ENCODE results near the gene TSPYL4. TPM values are rescaled to one million over a fixed set of nuclear protein-coding genes. Genes with fewer than 3 reads are reported as not detected.

The TSPYL4 gene
- total and polyA plus RNA-seq, 11 donors = 8.0 to 52.8 (median 30.5) TPM

- Histone ChIP-seq H3K9me3 (no peaks in the 10 kb centered on the region), H3K36me3 (peaks cover 0 to 3% (median 0%) of the 10 kb centered on the region in 9 donors), H3K4me3 (no peak overlapping the region), H3K27me3 (no peaks in the 10 kb centered on the region), H3K27ac (no peak overlapping the region), H3K4me1 (peaks cover 0 to 33% (median 10%) of the 10 kb centered on the region in 12 donors)
- TF ChIP-seq CTCF (IDR thresholded peaks at IDR 0.05) = no peak
- TF ChIP-seq POLR2A (IDR thresholded peaks at IDR 0.05) = no peak
- WGBS, 4 donors = 42 to 62% (median 49%) methylated on average over 2 of the region's 2 CpGs
- DNase-seq (no peak), ATAC-seq (peak in 1 of 4 donors; percentile 56)
- intact Hi-C loops (cut with DNase I) = no loop called here
Observed at GRCh38 chr6:116201538-116201937, 52.3 kb downstream of the TSPYL4 start.

GRCh38 chr6:116200619-116201249 is 53.1 kb downstream of the TSPYL4 start:
- intact Hi-C loops (cut with DNase I) = no loop called here
- WGBS, 4 donors = 90 to 94% (median 94%) methylated on average over 3 of the region's 3 CpGs
- Histone ChIP-seq H3K27me3 (no peaks in the 10 kb centered on the region), H3K4me3 (no peak overlapping the region), H3K9me3 (no peaks in the 10 kb centered on the region), H3K27ac (no peak overlapping the region), H3K36me3 (peaks cover 0 to 3% (median 0%) of the 10 kb centered on the region in 9 donors), H3K4me1 (peaks cover 0 to 34% (median 7%) of the 10 kb centered on the region in 12 donors)
- DNase-seq (no peak), ATAC-seq (no peak)
- no peak for TF ChIP-seq POLR2A (IDR thresholded peaks at IDR 0.05)
- no peak for TF ChIP-seq CTCF (IDR thresholded peaks at IDR 0.05)

Other genes with a start within 250 kb of the TSPYL4 start
- 10 to 100 TPM in 1 of 9 donors, 1 to 10 TPM in 8; 4.4 to 10.8 (median 6.4) TPM for gene FRK, start 193.2 kb downstream of the TSPYL4 start, total RNA-seq
- gene FRK, start 193.2 kb downstream of the TSPYL4 start, polyA plus RNA-seq = 1 to 10 TPM; 1.4 TPM
- gene NT5DC1, start 153.2 kb downstream of the TSPYL4 start, total RNA-seq = 10 to 100 TPM; 12.0 to 72.4 (median 51.3) TPM
- 10 to 100 TPM in 1 of 2 donors, 1 to 10 TPM in 1; 6.5 to 30.2 TPM for gene NT5DC1, start 153.2 kb downstream of the TSPYL4 start, polyA plus RNA-seq
- gene COL10A1, start 127.9 kb downstream of the TSPYL4 start, total RNA-seq = 1 to 10 TPM in 1 of 9 donors, under 1 TPM in 3, not detected in 5; 0.14 to 1.4 (median 0.22) TPM
- under 1 TPM; 0.04 to 0.11 TPM for gene COL10A1, start 127.9 kb downstream of the TSPYL4 start, polyA plus RNA-seq
- gene TSPYL1, start 25.9 kb upstream of the TSPYL4 start, total RNA-seq = 100 to 1,000 TPM in 5 of 9 donors, 10 to 100 TPM in 4; 81.5 to 150 (median 103) TPM
- gene TSPYL1, start 25.9 kb upstream of the TSPYL4 start, polyA plus RNA-seq = 10 to 100 TPM; 24.8 to 68.5 TPM
- gene DSE, start 116.9 kb upstream of the TSPYL4 start, total RNA-seq = 10 to 100 TPM in 8 of 9 donors, 1 to 10 TPM in 1; 9.7 to 37.3 (median 11.1) TPM
- 1 to 10 TPM; 3.2 to 6.3 TPM for gene DSE, start 116.9 kb upstream of the TSPYL4 start, polyA plus RNA-seq
- 10 to 100 TPM in 1 of 9 donors, 1 to 10 TPM in 2, under 1 TPM in 5, not detected in 1; 0.37 to 52.4 (median 0.67) TPM for gene CALHM6, start 207.3 kb upstream of the TSPYL4 start, total RNA-seq
- 1 to 10 TPM; 1.3 to 1.8 TPM for gene CALHM6, start 207.3 kb upstream of the TSPYL4 start, polyA plus RNA-seq

All from heart left ventricle (tissue), 16 donors.